ENCODE data around the gene COMMD1. TPM values are rescaled to one million over a fixed set of nuclear protein-coding genes. Genes with fewer than 3 reads are reported as not detected.
"Not testable (repeated sequence)": the region's sequence is repeated elsewhere in the genome, so short reads cannot be mapped to it uniquely, and the experiment has no call there.

The COMMD1 gene
- 43.4 TPM for polyA plus RNA-seq (ENCODE audit: insufficient read length)

DNA sequence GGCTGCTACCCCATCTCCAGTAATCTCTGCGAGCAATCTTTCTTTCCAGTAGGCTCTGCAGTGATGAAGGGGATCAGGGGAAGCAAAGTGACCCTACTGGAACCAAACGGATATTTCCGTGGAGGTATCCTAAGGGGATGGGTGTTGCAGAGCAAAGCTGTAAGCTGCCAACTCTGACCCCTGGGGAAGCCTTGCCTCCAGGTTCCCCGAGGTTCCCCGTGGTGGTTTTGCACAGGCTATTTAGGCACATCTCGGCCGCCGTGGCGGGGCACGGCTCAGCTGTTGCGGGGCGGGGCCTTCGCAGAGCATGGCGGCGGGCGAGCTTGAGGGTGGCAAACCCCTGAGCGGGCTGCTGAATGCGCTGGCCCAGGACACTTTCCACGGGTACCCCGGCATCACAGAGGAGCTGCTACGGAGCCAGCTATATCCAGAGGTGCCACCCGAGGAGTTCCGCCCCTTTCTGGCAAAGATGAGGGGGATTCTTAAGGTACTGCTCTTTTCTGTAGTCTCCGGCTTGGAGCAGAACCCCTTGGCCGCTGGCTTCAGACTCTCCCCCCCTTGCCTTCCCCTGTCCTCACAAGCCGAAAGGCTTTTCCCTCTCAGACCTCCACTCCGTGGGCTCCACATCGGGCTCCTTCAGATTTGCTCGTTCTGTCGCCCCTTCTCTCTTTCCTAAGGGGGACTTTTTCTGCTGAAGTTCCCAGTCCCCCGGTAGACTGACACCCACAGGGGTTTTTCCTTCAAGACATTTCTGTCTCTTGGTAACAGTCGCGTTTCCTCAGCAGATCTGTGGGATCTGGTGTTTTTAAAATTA lies at the start of gene COMMD1:
Gene COMMD1 (plus strand): TSS at position 303 of the 814 bp plus-strand sequence. CDS start 5 bp downstream, at position 308.
- DNase-seq: peak; percentile 87

DNA sequence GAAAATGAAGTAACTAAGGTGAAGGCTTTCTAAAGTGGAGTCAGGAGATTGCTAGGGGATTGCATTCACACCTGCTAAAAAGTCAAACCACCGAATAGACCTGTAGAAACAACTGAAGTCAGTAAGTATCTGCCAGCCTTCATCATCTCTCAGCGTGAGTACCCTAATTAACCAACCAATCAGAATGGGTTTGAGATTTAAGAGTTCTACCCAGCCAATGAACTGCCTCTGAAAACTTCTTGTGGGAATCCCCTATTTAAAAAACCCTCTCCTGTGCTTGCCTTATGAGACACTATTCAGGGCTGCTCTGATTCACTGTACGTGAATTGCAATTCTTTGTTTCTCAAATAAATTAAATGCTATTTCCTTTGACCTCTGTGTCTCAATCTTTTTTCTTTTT lies 48.2 kb upstream of the COMMD1 start:
- DNase-seq: no peak

DNA sequence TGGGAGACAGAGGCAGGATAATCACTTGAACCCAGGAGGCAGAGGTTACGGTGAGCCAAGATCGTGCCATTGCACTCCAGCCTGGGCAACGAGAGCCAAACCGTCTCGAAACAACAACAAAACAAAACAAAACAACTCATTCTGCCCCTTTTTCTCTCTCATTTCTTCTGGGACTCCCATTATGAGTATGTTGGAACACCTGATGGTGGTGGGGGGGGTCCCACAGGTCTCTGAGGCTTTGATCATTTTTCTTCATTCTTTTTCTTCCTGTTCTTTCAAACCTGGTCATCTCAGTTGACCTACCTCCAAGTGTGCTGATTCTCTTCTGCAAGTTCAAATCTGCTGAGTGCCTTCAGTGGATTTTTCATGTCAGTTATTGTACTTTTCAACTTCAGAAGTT lies 43.4 kb upstream of the COMMD1 start:
- no peak for DNase-seq

DNA sequence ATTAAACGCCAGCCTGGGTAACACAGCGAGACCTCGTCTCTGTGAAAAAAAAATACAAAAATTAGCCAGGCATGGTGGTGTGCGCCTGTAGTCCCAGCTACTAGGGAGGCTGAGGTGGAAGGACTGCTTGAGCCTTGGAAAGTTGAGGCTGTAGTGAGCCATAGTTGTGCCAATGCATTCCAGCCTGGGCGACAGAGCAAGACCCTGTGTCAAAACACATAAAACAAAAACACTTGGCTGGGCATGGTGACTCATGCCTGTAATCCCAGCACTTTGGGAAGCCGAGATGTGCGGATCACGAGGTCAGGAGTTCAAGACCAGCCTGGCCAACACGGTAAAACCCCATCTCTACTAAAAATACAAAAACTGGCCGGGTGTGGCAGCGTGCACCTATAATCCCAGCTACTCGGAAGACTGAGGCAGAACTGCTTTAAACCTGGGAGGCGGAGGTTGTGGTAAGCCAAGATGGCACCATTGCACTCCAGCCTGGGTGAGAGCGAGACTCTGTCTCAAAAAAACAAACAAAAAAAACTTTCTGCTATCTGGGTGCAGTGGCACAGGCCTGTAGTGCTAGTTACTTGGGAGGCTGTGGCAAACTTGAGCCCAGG lies 38.9 kb upstream of the COMMD1 start:
- DNase-seq: not testable (repeated sequence)

DNA sequence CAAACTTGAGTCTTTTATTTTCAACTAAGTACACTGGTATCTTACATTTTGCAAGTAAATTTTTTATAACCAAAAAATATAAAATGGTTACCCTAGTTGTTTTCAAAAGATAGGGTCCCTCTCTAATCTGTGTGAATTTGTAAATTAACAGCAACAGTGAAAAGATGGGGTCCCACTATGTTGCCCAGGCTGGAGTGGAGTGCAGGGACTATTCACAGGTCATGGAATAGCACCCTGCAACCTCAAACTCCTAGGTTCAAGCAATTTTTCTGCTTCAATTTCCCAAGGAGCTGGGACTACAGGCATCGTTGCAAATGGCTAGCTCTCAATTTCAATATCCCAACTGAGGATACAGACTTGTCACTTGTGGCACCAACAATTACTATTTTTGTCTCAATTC lies 29.1 kb upstream of the COMMD1 start:
- DNase-seq: no peak

DNA sequence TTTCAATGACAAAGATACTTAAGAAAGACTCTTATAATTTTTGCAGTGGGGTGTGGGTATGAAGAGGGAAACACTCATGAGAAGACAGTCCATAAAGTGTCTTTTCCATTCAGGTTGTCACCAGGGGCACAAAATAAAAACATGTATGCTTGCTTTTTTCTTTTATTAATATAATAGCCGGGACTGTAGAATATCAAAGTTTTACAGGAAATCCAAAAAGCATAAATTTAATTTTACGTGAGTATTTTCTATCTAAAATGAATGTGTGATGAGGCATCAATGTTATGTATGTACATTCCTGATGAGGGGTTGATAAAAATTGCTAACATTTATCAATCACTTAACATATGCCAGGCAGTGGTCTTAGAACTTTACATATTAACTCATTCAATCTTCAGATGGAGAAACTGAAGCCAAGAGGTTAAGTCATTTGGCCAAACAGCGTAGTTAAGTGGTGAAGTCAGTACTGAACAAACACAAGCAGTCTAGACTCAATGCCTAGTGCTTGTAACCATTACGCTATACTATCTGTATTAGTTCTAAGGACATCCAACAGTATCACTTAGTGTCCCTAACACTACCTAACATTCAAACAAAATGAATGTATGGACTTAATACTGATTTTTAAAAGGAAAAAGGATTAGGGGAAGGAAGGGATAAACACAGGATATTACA lies 27.8 kb upstream of the COMMD1 start:
- DNase-seq: no peak

DNA sequence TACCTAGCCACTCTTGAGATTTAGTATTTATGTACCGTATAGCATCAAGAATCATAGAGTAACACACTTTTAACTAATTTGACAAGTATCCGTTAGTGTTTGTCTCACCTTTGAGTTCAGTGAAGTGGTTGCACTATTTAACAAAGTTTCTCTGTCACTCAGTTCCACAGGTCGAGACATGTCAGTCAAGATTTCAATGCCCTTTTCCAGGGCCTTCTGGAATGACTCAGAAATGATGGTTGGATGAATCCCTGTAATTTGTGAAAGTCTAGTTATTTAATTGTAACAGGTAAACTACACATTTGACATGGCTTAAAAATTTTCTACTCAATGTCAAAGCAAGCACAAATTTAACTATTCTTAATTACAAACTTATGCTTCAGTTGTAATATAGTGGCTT lies 26.7 kb upstream of the COMMD1 start:
- DNase-seq: no peak

DNA sequence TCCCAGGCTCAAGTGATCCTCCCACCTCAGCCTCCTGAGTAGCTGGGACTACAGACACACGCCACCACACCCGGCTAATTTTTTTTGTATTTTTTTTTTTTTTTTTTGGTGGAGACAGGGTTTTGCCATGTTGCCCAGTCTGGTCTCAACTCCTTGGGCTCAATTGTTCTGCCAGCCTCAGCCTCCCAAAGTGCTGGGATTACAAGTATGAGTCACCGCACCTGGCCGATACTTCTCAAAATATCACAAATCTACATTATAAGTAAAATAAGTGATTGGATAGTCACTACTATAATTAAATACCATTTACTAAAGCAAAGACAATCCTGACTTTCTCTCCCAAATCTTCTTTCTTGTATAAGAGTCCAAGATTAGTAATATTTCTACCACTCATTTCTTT lies 26.1 kb upstream of the COMMD1 start:
- DNase-seq: not testable (repeated sequence)

DNA sequence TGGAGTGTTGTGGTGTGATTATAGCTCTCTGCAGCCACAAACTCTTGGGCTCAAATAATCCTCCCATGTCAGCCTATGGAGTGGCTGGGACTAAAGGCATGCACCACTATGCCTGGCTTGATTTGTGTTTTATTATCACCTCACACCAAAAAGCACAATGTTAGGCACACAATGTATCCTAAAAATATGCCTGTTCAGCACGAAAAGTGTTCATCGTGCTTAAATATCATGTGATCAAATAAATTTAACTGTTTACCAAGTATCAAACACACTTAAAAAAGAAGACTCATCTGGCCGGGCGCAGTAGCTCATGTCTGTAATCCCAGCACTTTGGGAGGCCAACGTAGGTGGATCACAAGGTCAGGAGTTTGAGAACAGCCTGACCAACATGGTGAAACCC lies 22.6 kb upstream of the COMMD1 start:
- no peak for DNase-seq

DNA sequence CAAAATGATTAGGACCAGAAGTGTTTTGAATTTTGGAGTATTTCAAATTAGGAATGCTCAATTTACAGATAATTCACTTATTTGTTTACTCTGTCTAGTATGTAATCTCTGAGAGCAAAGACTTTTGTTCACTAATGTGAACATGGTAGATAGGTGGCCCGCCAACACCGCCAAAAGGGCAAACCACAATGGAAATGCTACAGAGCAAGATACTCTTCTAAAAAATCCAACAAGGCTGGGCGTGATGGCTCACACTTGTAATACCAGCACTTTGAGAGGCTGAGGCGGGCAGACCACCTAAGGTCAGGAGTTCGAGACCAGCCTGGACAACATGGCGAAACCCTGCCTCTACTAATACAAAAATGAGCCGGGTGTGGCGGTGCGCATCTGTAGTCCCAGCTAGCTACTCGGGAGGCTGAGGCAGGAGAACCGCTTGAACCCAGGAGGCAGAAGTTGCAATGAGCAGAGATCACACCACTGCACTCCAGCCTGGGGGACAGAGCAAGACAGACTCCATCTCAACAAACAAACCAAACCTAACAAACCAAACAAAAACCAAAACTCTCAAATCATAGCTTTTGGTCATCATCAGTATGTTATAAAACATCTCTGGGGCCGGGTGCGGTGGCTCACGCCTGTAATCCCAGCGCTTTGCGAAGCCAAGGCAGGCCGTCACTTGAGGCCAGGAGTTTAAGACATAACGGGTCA lies 19.4 kb upstream of the COMMD1 start:
- DNase-seq: no peak

DNA sequence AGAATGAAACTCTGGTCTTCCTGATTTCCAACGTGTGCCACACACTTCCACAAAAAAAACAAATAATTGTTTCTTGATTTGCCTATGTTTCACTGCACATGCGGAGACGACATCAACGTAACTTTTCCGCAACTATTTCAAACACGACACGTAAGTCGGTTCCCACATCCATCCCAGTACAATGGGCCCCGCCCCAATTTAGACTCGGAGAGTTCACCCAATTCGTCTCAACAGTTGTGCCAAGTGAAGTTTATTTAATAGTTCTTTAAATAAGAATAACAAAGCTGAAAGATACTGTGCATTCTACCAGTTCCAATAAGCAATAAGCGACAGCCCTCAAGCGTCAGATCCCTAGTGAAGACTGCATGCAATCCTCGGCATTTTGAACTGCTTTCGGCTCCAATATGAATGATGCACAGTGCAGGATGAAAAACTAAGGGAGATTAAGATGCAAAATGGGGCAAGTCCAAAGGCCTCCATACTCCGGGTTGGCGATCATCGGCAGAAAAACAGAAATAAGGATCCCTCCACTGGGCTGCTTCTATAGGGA lies 17.7 kb upstream of the COMMD1 start:
- DNase-seq: peak; percentile 21

DNA sequence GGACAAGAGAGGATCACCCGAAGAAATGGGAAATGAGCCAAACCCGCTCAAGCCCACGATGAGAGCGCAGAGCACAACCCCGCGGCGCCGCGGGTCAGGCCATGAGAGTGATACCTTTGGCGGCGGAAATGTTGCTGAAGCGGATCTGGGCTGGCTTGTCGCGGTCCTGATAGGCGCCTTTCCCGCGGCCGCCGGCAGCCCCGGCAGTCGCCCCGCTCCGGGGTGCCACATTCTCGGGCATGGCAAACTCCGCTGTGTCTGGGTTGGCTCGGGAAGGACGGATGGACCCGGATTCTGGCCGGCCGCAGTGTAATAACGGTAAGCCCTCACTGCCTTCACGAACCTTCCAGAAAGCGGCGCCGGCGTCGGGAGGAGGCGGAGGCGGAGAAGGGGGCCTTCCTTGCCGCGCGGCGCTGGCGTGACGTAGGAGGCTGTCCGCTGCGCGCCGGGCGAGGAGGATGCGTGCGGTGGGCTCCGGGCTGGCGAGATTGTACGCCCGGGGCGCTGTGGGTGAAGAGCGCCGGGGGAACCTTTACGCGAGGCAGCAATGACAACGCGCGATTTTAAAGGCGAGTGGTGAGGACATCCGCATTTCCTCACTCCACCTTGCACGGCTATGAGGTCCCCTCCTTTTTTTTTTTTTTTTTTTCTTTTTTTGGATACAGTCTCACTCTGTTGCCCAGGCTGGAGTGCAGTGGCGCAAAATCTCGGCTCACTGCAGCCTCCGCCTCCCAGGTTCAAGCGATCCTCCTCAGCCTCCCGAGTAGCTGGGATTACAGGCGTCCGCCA lies 17.0 kb upstream of the COMMD1 start, which contains the start of gene CCT4:
Gene CCT4 (minus strand): TSS at position 390 of the 789 bp plus-strand sequence. CDS start 149 bp downstream, at position 241.
- peak; percentile 93 for DNase-seq

DNA sequence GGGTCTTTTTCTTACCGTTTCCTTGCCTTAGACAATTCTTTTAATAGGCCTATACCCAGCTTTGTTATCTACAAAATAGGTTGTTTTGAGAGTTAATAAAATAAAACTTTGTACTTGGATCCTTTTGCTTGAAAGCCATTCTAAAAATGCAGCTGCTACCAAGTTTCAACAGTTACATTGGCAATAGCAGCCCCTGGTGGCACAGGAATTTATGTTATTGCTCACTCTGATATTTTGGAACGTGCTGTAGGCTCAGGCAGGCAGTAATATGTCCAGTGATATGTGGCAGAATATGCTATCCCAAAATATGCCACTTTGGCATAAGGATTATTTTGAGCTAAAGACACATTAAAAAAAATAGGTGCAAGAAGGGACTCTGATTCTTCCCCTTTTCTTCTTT lies 6.7 kb upstream of the COMMD1 start:
- no peak for DNase-seq

DNA sequence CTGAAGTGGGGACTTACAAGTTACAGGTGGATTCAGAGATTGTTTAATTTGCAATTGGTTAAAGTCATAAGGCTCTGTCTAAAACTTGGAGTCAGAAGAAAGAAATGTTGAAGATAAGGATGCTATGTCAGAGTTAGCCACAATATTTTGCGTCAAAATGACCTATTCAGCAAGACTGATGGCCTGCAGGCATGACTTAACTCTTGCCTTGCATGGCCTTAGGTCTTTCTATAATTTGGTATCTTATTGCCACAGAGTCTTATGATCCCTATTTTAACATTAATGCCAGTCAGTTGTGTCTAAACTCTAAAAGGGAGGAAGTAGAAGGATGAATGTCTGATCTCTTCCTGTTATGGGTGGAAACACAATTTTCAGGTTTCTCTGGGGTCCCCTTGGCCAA lies 5.2 kb upstream of the COMMD1 start:
- no peak for DNase-seq

DNA sequence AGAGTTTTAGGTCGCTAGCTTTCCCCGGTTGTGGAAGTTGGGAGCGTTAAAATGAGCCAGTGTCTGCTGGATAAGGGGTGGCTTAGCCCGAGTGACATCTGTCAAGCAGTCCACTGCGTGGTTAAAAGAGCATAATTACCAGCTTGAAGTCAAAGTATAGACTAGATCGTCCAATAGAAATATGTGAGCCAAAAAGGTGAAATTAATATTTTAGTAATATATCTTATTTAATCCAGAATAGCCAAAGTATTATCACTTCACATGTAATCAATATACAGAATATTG lies 654 bp downstream of the COMMD1 start:
- DNase-seq: no peak

DNA sequence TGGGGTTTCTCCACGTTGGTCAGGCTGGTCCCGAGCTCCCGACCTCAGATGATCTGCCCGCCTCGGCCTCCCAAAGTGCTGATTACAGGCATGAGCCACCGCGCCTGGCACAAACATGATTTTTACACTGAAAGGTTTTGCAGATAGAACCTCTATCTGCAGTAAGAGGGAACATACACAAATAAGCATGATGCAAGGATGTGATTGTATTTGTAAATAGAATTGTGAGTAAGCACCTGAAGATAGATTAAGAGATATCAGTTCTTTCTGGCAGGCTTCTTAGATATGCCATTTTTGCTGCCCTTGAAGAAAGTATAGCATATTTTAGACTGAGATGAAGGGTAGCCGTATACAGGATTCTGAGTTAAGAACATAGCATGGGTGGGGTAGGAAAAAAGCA lies 3.6 kb downstream of the COMMD1 start:
- DNase-seq: no peak

DNA sequence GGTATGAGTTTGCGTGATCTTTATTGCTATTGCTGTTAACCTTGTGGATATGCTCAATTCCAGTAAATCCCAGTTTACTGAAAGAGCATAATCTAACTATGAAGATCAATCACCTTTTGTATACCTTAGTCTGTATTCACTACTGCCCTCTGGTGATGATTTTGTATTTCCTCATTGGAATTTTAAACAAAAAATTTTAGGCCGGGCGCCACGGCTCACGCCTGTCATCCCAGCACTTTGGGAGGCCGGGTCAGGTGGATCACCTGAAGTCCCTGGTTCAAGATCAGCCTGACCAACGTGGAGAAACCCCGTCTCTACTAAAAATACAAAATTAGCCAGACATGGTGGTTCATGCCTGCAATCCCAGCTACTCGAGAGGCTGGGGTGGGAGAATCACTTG lies 5.1 kb downstream of the COMMD1 start:
- DNase-seq: no peak

DNA sequence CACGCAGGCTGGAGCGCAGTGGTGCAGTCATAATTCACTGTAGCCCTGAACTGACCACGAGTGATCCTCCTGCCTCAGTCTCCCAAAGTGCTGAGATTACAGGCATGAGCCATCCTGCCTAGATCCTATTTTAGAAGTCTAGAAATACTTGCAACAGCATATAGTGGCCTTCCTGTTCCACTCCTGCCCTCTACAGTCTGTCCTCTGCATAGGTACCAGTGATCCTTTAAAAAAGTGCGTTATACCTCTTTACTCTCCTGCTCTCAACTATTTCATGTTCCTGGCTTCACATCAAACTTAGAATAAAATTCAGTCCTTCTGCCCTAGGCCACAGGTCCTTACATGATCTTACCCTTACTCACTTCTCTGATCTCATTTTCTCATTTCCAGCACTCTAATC lies 6.0 kb downstream of the COMMD1 start:
- no peak for DNase-seq

DNA sequence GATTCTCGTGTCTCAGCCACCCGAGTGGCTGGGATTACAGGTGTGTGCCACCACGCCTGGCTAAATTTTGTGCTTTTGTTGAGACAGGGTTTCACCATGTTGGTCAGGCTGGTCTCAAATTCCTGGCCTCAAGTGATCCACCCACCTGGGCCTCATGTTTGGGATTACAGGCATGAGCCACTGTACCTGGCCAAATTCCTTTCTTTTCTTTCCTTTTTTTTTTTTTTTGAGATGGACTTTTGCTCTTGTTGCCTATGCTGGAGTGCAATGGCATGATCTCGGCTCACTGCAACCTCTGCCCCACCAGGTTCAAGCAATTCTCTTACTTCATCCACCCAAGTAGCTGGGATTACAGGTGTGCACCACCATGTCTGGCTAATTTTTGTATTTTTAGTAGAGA lies 9.3 kb downstream of the COMMD1 start:
- DNase-seq: not testable (repeated sequence)

DNA sequence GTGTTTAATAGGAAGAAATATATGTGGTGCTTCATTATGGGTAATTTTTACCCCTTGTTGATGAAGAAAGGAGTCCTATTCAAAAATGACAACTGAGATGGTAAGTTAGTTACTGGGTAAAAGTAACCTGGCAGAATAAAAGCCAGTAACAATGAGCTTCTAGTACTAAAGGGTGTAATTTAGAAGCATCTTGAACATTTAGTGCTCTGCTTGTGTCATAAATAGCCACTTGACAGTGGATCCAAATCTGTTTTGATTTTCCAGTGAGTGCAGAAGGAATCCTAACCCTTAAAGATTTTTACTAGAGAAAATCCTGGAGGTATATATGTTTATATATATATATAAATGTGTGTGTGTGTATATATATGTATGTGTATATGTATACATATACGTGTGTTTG lies 15.1 kb downstream of the COMMD1 start:
- no peak for DNase-seq

DNA sequence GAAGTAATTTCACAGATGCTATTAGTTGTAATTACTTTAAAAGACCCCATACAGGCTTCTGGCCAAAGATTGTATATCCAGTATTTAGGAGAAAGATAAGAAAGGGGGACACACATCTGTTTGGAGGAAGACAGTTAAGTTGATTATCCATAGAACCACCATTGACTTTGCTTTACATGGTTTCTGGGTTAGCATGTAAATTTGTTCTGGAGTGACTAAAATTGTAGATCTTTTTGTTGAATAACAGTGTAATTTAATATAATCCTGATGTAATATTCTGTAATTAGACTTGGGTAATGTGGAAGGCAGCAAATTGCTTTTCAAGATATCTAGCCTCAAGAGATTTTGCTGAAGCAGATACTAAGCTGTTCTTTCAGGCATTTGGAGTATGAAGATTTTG lies 17.2 kb downstream of the COMMD1 start:
- DNase-seq: no peak

Data from hindlimb muscle (tissue), 1 donor.